Sigmoid colon (tissue), 7 donors: ENCODE data around the gene STK38. TPM values are rescaled to one million over a fixed set of nuclear protein-coding genes. Genes with fewer than 3 reads are reported as not detected.

Experiments used
- DNase-seq: peaks from one replicate; pipeline ENCODE4 v3.0.0-alpha.2; 2019
- H3K27ac ChIP-seq, 4 donors: fragments of 200-600 bp; sonication (generic); one replicate each; pipeline ENCODE4 v1.5.1; 2016 to 2019; ENCODE audit warnings: mild to moderate bottlenecking in 1 of 4
- H3K27me3 ChIP-seq, 3 donors: fragments of 200-600 bp; sonication (generic); one replicate each; pipeline ENCODE4 v1.5.1; 2019; ENCODE audit warnings: mild to moderate bottlenecking in 1 of 3
- H3K36me3 ChIP-seq, 4 donors: fragments of 200-600 bp; sonication (generic); one replicate each; pipeline ENCODE4 v1.5.1; 2016 to 2019
- H3K4me1 ChIP-seq, 4 donors: fragments of 200-600 bp; sonication (generic); one replicate each; pipeline ENCODE4 v1.5.1; 2017 to 2019
- H3K4me3 ChIP-seq, 4 donors: fragments of 200-600 bp; sonication (generic); one replicate each; pipeline ENCODE4 v1.5.1; 2017 to 2019; ENCODE audit warnings: mild to moderate bottlenecking in 2 of 4, moderate library complexity in 1 of 4
- H3K9me3 ChIP-seq, 4 donors: fragments of 200-600 bp in 3 of 4; sonication (generic) in 3 of 4; one replicate each; pipeline versions ENCODE4 v1.5.1 to v1.6.1; 2013 to 2019
- CTCF ChIP-seq, 4 experiments: fragments of 450-650 bp in 3 of 4; fragments of 200-600 bp in 1 of 4; IDR thresholded peaks; one replicate each; pipeline ENCODE4 v1.5.1; 2016 to 2019; ENCODE audit warnings: antibody characterized with exemption in 4 of 4, mild to moderate bottlenecking in 3 of 4, moderate library complexity in 2 of 4
- EP300 ChIP-seq, 4 donors: sonication (generic); formaldehyde crosslinking; IDR thresholded peaks; one replicate each; pipeline ENCODE4 v1.6.1; 2017; ENCODE audit warnings: antibody characterized with exemption in 4 of 4
- POLR2A ChIP-seq, 2 donors: fragments of 450-650 bp; IDR thresholded peaks; one replicate each; pipeline ENCODE4 v1.6.1; 2016; ENCODE audit warnings: antibody characterized with exemption in 2 of 2, mild to moderate bottlenecking in 2 of 2, moderate library complexity in 2 of 2
- POLR2AphosphoS5 ChIP-seq, 4 donors: sonication (generic); formaldehyde crosslinking; IDR thresholded peaks; one replicate each; pipeline ENCODE4 v1.6.1; 2017; ENCODE audit warnings: antibody characterized with exemption in 4 of 4
- WGBS, 2 donors: extraction: QIAGEN DNeasy Blood & Tissue Kit; methylation state at CpG; one replicate each; pipeline ENCODE4 v1.1.7; 2013; 5-methylcytosine and 5-hydroxymethylcytosine counted together
- intact Hi-C: fragments of 100-400 bp; cut with DNase I; formaldehyde crosslinking; loops from one replicate; pipeline ENCODE4 v1.15.1; 2023
- polyA plus RNA-seq, 3 donors: library from polyadenylated mRNA; stranded (reverse); fragments of 200-250 nt; gene quantifications; one replicate each; pipeline ENCODE4 v1.2.3, GENCODE V29; 2013
- total RNA-seq, 4 donors: library from RNA; depleted of rRNA; stranded (reverse); fragments of >200 nt; gene quantifications; one replicate each; pipeline ENCODE4 v1.1.0, GENCODE V29; 2016
- donor health status: healthy with polysubstance abuse.
- donor health status: Bipolar disorder and iron deficiency.
- donor health status: healthy.

STK38 gene
- total and polyA plus RNA-seq, 7 donors, result 25.8 to 47.8 (median 36.0) TPM

DNA sequence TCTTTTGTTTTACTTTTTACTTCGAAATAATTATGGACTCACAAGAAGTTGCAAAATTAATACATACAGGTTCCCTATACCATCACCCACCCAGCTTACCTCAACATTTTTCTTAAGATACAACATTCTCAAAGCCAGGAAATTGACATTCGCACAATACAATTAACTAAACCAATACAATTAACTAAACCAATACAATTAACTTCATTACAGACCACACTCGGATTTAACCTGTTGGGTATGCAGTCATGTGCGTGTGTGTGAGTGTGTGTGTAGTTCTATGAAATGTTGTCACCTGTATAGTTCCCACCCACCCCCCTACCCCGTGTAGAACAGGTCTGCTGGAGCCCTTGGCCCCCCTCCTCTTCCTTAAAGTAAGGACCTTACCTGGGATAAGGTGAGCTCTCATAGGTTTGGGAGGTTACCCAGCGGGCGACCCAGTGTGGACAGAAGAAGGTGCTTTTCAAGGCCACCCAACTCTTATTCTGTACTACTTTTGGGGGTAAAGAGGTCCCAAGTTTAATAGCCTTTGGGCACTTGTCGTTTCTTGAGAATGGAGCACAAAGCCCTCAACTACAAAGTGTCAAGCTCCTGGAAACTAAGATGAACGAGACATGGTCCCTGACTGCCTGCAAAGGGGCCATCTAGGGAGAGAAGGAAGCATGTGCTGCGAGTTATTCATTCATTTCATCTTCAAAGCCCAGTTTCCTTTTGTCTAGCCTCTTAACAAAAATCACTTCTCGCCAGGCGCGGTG, 544 bp upstream of the STK38 start:
- H3K9me3 ChIP-seq, result no peaks in the 10 kb centered on the region
- H3K27me3 ChIP-seq, result no peaks in the 10 kb centered on the region
- H3K27ac ChIP-seq, result peak overlapping the region; percentile 95 to 100 (median 99)
- WGBS, 2 donors, result 45 to 50% methylated on average over 13 of the region's 13 CpGs
- H3K36me3 ChIP-seq, result no peaks in the 10 kb centered on the region
- no peak for DNase-seq
- intact Hi-C loops, result loop anchor here (1.0 to 5.0 kb wide), 5 partner anchors 31 to 133 kb away; partner anchors contain the start of genes KCTD20, PXT1 and SRSF3
- TF ChIP-seq POLR2AphosphoS5 (IDR thresholded peaks at IDR 0.05) (no peak), CTCF (IDR thresholded peaks at IDR 0.05) (no peak), EP300 (IDR thresholded peaks at IDR 0.05) (no peak), POLR2A (IDR thresholded peaks at IDR 0.05) (no peak)
- peak overlapping the region; percentile 90 to 99 (median 97) for H3K4me3 ChIP-seq
- H3K4me1 ChIP-seq, result peaks cover 0 to 42% (median 38%) of the 10 kb centered on the region in 4 donors

- WGBS, 2 donors, result 0% methylated on average over 15 of the region's 15 CpGs
- Histone ChIP-seq H3K9me3 (no peaks in the 10 kb centered on the region), H3K4me1 (peaks cover 0 to 54% (median 47%) of the 10 kb centered on the region in 4 donors), H3K27me3 (no peaks in the 10 kb centered on the region), H3K4me3 (peak overlapping the region; percentile 90 to 99 (median 97)), H3K27ac (peak overlapping the region; percentile 95 to 100 (median 99)), H3K36me3 (peaks cover 0 to 2% (median 0%) of the 10 kb centered on the region in 4 donors)
- DNase-seq, result no peak
- intact Hi-C loops, result loop anchor here (2.0 to 5.0 kb wide), 4 partner anchors 32 to 134 kb away; partner anchors contain the start of genes KCTD20 and PXT1
- TF ChIP-seq POLR2AphosphoS5 (IDR thresholded peaks at IDR 0.05) (no peak), POLR2A (IDR thresholded peaks at IDR 0.05) (no peak), CTCF (IDR thresholded peaks at IDR 0.05) (no peak), EP300 (IDR thresholded peaks at IDR 0.05) (no peak)
These were observed 865 bp downstream of the STK38 start for GRCh38 chr6:36546308-36546919.

GRCh38 chr6:36545767-36546307, 1.4 kb downstream of the STK38 start:
- 4 to 24% methylated on average over 3 of the region's 3 CpGs for WGBS, 2 donors
- H3K4me3 ChIP-seq, result peak overlapping the region; percentile 90 to 99 (median 97)
- H3K27ac ChIP-seq, result peak overlapping the region; percentile 95 to 100 (median 99)
- DNase-seq, result no peak
- intact Hi-C loops, result loop anchor here (2.0 to 5.0 kb wide), 4 partner anchors 33 to 135 kb away; partner anchors contain the start of genes KCTD20 and PXT1
- H3K36me3 ChIP-seq, result peaks cover 0 to 8% (median 0%) of the 10 kb centered on the region in 4 donors
- H3K27me3 ChIP-seq, result no peaks in the 10 kb centered on the region
- H3K9me3 ChIP-seq, result no peaks in the 10 kb centered on the region
- peaks cover 0 to 58% (median 50%) of the 10 kb centered on the region in 4 donors for H3K4me1 ChIP-seq
- TF ChIP-seq POLR2AphosphoS5 (IDR thresholded peaks at IDR 0.05) (no peak), CTCF (IDR thresholded peaks at IDR 0.05) (no peak), EP300 (IDR thresholded peaks at IDR 0.05) (no peak)

GRCh38 chr6:36544228-36544627, 3.1 kb downstream of the STK38 start:
- no peak for DNase-seq
- peak overlapping the region; percentile 95 to 100 (median 99) for H3K27ac ChIP-seq
- H3K36me3 ChIP-seq, result peaks cover 0 to 24% (median 1%) of the 10 kb centered on the region in 4 donors
- H3K9me3 ChIP-seq, result no peaks in the 10 kb centered on the region
- intact Hi-C loops, result no loop called here
- H3K27me3 ChIP-seq, result no peaks in the 10 kb centered on the region
- no peak overlapping the region for H3K4me3 ChIP-seq
- 11 to 32% methylated on average over 1 of the region's 1 CpG for WGBS, 2 donors
- TF ChIP-seq CTCF (IDR thresholded peaks at IDR 0.05), result no peak
- peaks cover 0 to 58% (median 50%) of the 10 kb centered on the region in 4 donors for H3K4me1 ChIP-seq
